ENCODE data around the gene GZMM.

DNA sequence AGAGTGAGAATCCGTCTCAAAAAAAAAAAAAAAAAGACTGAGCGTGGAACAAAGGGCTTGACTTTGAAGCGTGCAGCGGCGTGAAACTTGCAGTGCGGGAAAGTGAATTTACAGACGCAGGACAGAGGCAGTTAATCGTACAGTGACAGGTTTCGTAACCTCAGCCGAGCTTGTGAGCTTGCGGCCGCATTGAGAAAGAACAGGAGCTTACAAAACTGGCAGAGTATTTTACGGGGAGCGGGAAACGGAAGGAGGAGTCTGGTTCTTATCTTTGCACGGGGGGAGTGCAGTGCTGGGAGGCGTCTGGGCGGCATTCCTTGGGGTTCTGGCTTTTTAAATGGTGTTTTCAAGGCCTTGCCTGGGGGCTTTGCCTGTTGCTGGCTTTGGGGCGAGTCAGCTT lies 22.6 kb downstream of the GZMM start:
- TF ChIP-seq, protein P1, sequence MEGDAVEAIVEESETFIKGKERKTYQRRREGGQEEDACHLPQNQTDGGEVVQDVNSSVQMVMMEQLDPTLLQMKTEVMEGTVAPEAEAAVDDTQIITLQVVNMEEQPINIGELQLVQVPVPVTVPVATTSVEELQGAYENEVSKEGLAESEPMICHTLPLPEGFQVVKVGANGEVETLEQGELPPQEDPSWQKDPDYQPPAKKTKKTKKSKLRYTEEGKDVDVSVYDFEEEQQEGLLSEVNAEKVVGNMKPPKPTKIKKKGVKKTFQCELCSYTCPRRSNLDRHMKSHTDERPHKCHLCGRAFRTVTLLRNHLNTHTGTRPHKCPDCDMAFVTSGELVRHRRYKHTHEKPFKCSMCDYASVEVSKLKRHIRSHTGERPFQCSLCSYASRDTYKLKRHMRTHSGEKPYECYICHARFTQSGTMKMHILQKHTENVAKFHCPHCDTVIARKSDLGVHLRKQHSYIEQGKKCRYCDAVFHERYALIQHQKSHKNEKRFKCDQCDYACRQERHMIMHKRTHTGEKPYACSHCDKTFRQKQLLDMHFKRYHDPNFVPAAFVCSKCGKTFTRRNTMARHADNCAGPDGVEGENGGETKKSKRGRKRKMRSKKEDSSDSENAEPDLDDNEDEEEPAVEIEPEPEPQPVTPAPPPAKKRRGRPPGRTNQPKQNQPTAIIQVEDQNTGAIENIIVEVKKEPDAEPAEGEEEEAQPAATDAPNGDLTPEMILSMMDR (IDR thresholded peaks at IDR 0.05) = no peak
- peak; percentile 34 for TF ChIP-seq POLR2A (IDR thresholded peaks at IDR 0.05)
